Measurements from ENCODE around the gene ADGRG1.

The ADGRG1 gene

DNA sequence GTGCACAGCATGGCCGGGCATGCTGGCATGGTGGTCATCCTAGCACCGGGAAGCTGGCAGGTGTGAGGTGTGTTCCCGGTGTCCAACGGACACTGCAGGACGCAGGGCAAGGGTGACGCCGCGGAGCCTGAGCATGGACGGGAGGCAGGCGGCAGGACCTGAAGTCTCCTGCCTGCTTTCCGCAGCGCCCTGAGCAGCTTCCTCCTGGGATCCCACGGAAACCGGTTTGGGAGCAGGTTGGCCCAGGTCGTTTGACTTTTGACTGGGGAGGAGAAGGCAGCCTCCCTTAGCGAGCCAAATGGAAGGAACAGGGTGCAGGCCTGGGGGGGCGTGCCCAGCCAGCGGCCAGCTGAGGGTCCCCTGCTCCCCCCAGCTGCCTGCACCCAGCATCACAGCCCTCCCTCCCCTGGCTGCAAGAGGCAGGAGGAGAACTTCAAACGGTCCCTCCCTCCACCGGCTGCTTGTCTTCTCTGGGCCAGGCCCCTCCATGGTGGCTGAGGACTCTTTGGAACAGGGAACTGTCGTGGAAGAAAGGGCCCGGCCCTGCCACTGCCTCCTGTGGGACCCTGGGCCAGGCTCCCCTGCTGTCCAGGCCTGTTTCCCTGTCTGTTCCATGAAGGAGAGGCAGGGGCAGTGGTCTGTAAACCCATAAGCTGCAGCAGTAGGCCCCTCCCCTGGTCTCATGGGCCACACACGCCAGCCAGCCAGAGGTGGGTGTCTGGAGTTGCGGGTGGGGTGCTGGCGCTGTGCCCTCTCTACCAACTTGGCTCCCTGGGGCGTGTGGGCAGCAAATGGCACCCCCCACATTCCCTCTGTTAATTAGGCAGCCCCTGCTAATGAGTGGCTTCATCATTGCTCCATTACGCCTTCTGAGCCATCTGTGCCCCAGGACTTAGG, 7.8 kb upstream of the ADGRG1 start:
- no peak overlapping the region for H3K9ac ChIP-seq (ENCODE audit: insufficient read length)
- no peaks in the 10 kb centered on the region for H3K36me3 ChIP-seq (ENCODE audit: insufficient read depth, low read length)
- no peak for TF ChIP-seq FOXP2 (optimal IDR thresholded peaks at IDR 0.05; ENCODE audit: control extremely low read depth, extremely low read length, insufficient read depth)
- no peak for TF ChIP-seq EZH2 (IDR thresholded peaks at IDR 0.05)
- no peak for TF ChIP-seq POLR2AphosphoS5 (IDR thresholded peaks at IDR 0.05; ENCODE audit: borderline replicate concordance, low read depth, low read length)
- no peak overlapping the region for H3K4me3 ChIP-seq
- H3K9me3 ChIP-seq (ENCODE audit: low read depth, low read length): no peaks in the 10 kb centered on the region
- no peak overlapping the region for H3K27ac ChIP-seq
- no peak for DNase-seq (ENCODE audit: low read depth, low spot score)

DNA sequence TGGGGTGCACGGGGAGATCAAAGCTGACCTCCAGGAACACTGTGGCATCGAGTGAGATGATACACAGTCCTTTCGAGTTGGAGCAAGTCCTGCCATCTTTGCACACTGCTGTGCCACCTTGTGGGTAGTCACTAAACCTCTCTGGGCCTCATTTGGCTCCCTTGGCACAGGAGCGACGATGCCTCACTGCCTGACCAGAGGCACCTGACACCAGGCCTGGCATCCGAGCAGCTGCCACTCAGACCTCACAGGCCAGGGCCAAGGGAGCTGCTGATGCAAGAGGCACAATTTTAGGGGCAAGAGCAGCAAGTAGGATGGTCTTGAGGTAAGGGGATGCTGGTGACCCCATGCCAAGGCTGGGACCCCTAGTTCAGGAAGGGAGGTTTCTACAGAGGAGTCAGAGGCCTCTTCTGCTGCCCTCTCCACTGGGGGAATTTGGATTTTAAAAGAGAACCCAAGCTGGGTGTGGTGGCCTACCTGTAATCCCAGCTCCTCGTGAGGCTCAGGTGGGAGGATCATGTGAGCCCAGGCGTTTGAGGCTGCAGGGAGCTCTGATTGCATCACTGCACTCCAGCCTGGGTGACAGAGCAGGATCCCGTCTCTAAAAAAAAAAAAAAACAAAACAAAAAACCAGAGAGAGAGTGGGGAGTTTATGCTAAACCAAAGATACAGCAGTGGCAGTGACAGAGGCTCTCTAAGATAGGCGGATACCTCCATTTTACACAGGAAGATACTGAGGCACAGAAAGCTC, 6.7 kb upstream of the ADGRG1 start:
- Histone ChIP-seq H3K27ac (no peak overlapping the region), H3K9ac (ENCODE audit: insufficient read length) (no peak overlapping the region), H3K9me3 (ENCODE audit: low read depth, low read length) (no peaks in the 10 kb centered on the region), H3K4me3 (no peak overlapping the region), H3K36me3 (ENCODE audit: insufficient read depth, low read length) (no peaks in the 10 kb centered on the region)
- DNase-seq (ENCODE audit: low read depth, low spot score): no peak
- TF ChIP-seq POLR2AphosphoS5 (IDR thresholded peaks at IDR 0.05; ENCODE audit: borderline replicate concordance, low read depth, low read length): no peak
- TF ChIP-seq EZH2 (IDR thresholded peaks at IDR 0.05): no peak
- no peak for TF ChIP-seq FOXP2 (optimal IDR thresholded peaks at IDR 0.05; ENCODE audit: control extremely low read depth, extremely low read length, insufficient read depth)

GRCh38 chr16:57622361-57623250, 5.8 kb upstream of the ADGRG1 start:
- DNase-seq (ENCODE audit: low read depth, low spot score): no peak
- no peaks in the 10 kb centered on the region for H3K36me3 ChIP-seq (ENCODE audit: insufficient read depth, low read length)
- H3K4me3 ChIP-seq: no peak overlapping the region
- H3K9me3 ChIP-seq (ENCODE audit: low read depth, low read length): no peaks in the 10 kb centered on the region
- no peak overlapping the region for H3K27ac ChIP-seq
- H3K9ac ChIP-seq (ENCODE audit: insufficient read length): no peak overlapping the region
- TF ChIP-seq EZH2 (IDR thresholded peaks at IDR 0.05) (no peak), FOXP2 (optimal IDR thresholded peaks at IDR 0.05; ENCODE audit: control extremely low read depth, extremely low read length, insufficient read depth) (no peak)

DNA sequence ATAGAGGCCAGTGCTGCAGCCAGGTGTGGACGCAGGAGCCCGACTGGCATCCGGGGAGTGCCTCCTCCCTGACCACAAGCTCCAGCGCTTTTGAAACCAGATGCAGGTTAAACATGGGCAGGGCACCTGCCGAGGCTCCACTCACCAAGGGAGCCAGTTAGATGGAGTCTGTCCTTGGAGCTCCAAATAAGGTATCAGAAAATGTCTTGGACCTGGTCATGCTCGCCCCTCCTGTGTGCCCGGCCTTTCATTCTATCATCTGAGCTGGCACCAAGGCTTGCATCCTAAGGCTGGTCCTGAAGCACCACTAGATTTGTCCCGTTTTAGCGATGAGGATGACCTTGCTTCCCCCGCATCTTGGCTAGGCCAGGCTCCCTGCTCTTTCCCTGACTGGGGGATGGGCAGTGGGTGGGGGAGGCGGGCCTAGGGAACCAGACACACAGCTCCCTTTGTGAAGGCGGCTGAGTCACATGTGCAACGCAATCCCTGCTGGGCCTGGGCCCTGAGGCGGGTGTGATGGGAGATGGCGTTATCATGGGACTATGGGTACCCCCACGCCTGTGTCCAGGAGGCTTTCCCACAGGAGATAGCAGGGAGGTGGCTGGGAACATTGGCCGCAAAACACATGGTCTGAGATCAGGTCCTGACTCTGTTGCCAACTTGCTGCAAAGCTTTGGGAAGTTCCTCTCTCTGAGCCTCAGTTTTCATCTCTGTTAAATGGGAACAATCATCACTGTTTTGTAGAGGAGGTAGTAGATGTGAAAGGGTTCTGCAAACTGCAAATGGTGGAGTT, 5.0 kb upstream of the ADGRG1 start:
- Histone ChIP-seq H3K27ac (no peak overlapping the region), H3K36me3 (ENCODE audit: insufficient read depth, low read length) (no peaks in the 10 kb centered on the region), H3K9ac (ENCODE audit: insufficient read length) (no peak overlapping the region), H3K9me3 (ENCODE audit: low read depth, low read length) (no peaks in the 10 kb centered on the region), H3K4me3 (no peak overlapping the region)
- TF ChIP-seq EZH2 (IDR thresholded peaks at IDR 0.05) (no peak), POLR2AphosphoS5 (IDR thresholded peaks at IDR 0.05; ENCODE audit: borderline replicate concordance, low read depth, low read length) (no peak), FOXP2 (optimal IDR thresholded peaks at IDR 0.05; ENCODE audit: control extremely low read depth, extremely low read length, insufficient read depth) (no peak)
- no peak for DNase-seq (ENCODE audit: low read depth, low spot score)

- Histone ChIP-seq H3K4me3 (no peak overlapping the region), H3K9me3 (ENCODE audit: low read depth, low read length) (no peaks in the 10 kb centered on the region), H3K27ac (no peak overlapping the region), H3K9ac (ENCODE audit: insufficient read length) (no peak overlapping the region), H3K36me3 (ENCODE audit: insufficient read depth, low read length) (no peaks in the 10 kb centered on the region)
- TF ChIP-seq EZH2 (IDR thresholded peaks at IDR 0.05): no peak
- no peak for TF ChIP-seq POLR2AphosphoS5 (IDR thresholded peaks at IDR 0.05; ENCODE audit: borderline replicate concordance, low read depth, low read length)
- TF ChIP-seq FOXP2 (optimal IDR thresholded peaks at IDR 0.05; ENCODE audit: control extremely low read depth, extremely low read length, insufficient read depth): no peak
- DNase-seq (ENCODE audit: low read depth, low spot score): no peak
These were observed 4.3 kb upstream of the ADGRG1 start for GRCh38 chr16:57624044-57624688.

GRCh38 chr16:57624806-57625500, 3.5 kb upstream of the ADGRG1 start:
- Histone ChIP-seq H3K4me3 (no peak overlapping the region), H3K27ac (no peak overlapping the region), H3K9ac (ENCODE audit: insufficient read length) (no peak overlapping the region), H3K9me3 (ENCODE audit: low read depth, low read length) (no peaks in the 10 kb centered on the region), H3K36me3 (ENCODE audit: insufficient read depth, low read length) (no peaks in the 10 kb centered on the region)
- no peak for TF ChIP-seq EZH2 (IDR thresholded peaks at IDR 0.05)
- no peak for TF ChIP-seq FOXP2 (optimal IDR thresholded peaks at IDR 0.05; ENCODE audit: control extremely low read depth, extremely low read length, insufficient read depth)
- no peak for TF ChIP-seq POLR2AphosphoS5 (IDR thresholded peaks at IDR 0.05; ENCODE audit: borderline replicate concordance, low read depth, low read length)
- DNase-seq (ENCODE audit: low read depth, low spot score): no peak
